Renal cortical epithelial cell (primary cell): ENCODE results near the gene ATP8B4. TPM values are rescaled to one million over a fixed set of nuclear protein-coding genes. Genes with fewer than 3 reads are reported as not detected.

Experiments used
- DNase-seq: peaks from one replicate; pipeline ENCODE4 v3.0.0-alpha.2; 2011; ENCODE audit warnings: low read depth
- total RNA-seq: library from RNA; depleted of rRNA; stranded (reverse); fragments of >200 nt; gene quantifications from 2 replicates; pipeline ENCODE4 v1.2.3, GENCODE V29; 2014

ATP8B4 gene
- total RNA-seq, 1 donor from 2014 or later: 0.30 TPM

GRCh38 chr15:49813625-49814024, 305.4 kb downstream of the ATP8B4 start:
- no peak for DNase-seq

DNA sequence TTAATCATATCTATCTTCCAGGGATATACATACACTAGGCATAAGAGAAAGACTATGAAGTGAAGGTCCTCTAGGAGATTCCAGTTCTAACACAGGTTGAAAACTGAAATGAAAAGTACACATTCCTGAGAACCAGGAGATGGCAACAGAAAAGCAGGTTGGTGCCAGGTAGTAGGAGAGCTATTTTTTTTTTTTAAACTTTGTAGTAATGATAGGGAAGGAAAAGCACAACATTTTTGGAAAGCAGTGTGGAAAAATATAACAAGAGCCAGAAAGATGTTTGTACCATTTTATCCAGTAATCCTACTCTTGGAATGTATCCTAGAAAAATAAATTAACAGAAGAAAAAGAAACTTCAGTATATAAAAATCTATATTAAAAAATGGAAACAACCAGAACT, 308.3 kb downstream of the ATP8B4 start:
- no peak for DNase-seq

DNA sequence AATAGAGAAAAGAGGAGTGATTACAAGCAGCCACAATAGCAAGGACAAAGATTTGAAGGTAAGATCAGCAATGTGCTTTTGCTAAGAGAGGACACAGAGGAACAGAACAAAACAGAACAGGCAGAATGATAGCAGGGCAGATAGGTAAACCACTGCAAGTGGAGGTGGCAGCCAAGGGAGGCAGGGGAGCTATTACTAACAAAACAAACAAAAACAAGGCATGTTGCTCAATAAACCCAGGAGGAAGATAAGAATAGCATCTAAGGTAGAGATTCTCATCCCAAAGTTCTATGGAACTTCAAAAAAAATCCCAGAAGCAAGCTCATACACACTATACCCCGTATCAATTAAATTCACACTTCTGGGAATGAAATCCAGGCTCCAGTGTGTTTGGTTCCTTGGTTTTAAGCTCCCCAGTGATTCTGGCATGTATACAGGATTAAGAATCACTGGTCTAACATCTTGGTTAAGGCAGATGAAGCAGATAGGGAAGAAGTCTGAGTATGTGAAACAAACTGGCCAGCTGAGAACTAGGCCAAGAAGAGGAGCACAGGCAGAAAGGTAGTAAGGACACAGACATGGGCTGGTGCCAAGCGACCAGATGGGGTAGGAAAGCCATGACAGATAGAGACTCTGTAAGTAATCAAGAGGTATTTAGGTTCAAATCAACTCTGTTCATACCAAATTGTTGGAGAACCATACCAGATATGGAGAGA, 309.0 kb downstream of the ATP8B4 start:
- no peak for DNase-seq

- no peak for DNase-seq
Observed at GRCh38 chr15:49808341-49808740, 310.7 kb downstream of the ATP8B4 start.

Other genes with a start within 250 kb of the ATP8B4 start
- 2.8 and 6.8 TPM in 2 replicates for gene SLC27A2, start 63.0 kb upstream of the ATP8B4 start, total RNA-seq
- not detected in 2 replicates for gene HDC, start 146.5 kb upstream of the ATP8B4 start, total RNA-seq
- gene GABPB1, start 236.0 kb upstream of the ATP8B4 start, total RNA-seq: 36.6 and 68.2 TPM in 2 replicates